GM18508 (cell line): ENCODE data around the gene VKORC1.
A peak's percentile ranks its signal among the peaks of the same experiment; 100 is the strongest.
"Not testable (repeated sequence)": the region's sequence is repeated elsewhere in the genome, so short reads cannot be mapped to it uniquely, and the experiment has no call there.

Experiments
- ATAC-seq: cut with Tn5 transposase; IDR thresholded peaks from one replicate; pipeline ENCODE4 v1.9.1; 2021; ENCODE audit warnings: moderate number of reproducible peaks; ENCODE audit not compliant: insufficient read depth, unreplicated experiment

VKORC1 gene

GRCh38 chr16:31108035-31108793 is 13.6 kb upstream of the VKORC1 start, which contains the start of gene BCKDK:
TSS of gene BCKDK (plus strand) at chr16:31108386. CDS start at chr16:31109224, 838 bp downstream.
- ATAC-seq = peak; percentile 48

- ATAC-seq = peak; percentile 56
Measured at GRCh38 chr16:31107465-31107867, 12.9 kb upstream of the VKORC1 start.

GRCh38 chr16:31106509-31107464 is 12.2 kb upstream of the VKORC1 start:
- no peak for ATAC-seq

DNA sequence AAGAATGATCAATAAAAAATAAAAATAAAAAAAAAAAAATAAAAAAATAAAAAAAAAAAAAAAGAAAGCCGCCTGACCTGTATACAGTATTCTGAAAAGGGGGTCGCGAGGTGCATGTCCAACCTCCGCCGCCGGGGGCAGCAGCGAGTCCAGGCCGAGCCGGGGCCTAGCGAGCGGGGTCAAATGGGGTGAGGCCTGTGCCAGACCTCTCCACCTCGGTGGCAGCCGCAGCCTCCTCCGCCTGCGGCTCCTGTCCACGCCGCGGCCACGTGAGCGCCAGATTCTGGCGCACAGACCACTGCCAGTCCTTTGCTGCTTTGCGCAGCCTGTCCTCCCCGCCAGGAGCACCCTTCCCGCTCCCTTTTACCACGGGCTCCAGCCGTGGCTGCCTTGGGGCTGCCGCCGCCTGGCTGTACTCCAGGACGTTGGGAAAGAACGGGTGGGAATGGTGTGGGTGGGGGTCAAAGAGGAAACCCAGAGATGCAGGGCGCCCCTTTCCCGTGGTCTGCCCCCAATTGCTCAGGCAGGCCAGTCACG is 11.1 kb upstream of the VKORC1 start:
- ATAC-seq = no peak

GRCh38 chr16:31100876-31101641 is 6.5 kb upstream of the VKORC1 start:
- not testable (repeated sequence) for ATAC-seq

DNA sequence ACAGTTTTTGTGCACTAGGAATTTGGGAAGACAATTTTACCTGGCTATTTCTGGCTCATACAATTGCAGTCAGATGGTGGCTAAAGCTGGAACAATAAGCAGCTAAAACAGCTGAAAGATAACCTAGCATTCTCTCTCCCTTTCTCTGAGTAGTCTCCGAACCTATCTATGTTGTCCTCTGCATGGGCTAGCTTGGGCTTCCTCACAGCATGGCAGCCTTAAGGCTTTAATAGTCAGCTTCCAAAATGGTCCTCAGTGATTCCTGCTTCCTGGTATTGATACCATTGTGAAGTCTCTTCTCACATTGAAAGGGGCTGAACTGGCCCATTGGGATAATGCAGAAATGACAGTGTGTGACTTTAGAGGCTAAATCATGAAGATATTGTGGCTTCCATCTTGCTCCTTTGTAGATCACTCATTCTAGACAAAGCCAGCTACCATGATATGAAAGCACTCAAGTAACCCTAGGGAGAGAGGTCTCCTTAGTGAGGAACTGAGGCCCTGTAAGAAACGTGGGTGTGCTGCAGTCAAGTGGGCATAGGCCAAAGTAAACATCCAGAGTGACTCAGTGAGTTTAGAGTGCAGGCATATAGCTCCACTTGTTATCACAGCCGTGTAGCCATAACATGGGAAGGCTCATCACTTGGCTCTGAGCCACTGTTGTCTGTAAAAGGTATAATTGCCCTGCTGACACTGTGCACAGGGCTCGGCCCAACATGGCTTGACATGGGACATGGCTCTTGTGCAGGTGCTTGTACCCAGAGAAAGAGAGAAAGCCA is 5.5 kb upstream of the VKORC1 start:
- ATAC-seq = no peak

GRCh38 chr16:31094088-31094423 is 541 bp downstream of the VKORC1 start:
- peak; percentile 5 for ATAC-seq

- ATAC-seq = no peak
Measured at GRCh38 chr16:31093132-31093703, 1.4 kb downstream of the VKORC1 start.

- no peak for ATAC-seq
Measured at GRCh38 chr16:31092330-31092729, 2.3 kb downstream of the VKORC1 start.

DNA sequence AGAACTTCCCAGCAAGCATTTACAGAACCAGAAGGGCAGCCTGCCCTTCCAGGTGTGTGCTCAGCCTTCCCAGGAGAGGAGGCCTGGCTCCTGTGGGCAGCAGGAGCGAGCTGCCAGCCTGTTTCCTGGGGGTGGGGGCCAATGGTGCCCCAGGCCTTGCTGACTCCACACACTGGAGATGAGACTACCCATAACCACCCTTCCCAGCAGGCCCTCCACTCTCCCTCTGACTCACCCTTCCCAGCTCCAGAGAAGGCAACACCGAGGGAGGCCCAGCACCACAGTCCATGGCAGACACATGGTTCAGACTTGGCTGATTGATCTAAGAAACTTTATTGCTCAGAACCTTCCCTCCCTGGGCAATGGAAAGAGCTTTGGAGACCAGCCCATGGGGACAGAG is 4.1 kb downstream of the VKORC1 start:
- no peak for ATAC-seq

- no peak for ATAC-seq
Measured at GRCh38 chr16:31089199-31089598, 5.4 kb downstream of the VKORC1 start.

- ATAC-seq = no peak
Measured at GRCh38 chr16:31088459-31089183, 6.0 kb downstream of the VKORC1 start, which contains the start of gene PRSS53. TSS of gene PRSS53 (minus strand) at chr16:31088943. CDS start at chr16:31088809, 134 bp downstream.

- ATAC-seq = no peak
Measured at GRCh38 chr16:31087971-31088370, 6.6 kb downstream of the VKORC1 start.

DNA sequence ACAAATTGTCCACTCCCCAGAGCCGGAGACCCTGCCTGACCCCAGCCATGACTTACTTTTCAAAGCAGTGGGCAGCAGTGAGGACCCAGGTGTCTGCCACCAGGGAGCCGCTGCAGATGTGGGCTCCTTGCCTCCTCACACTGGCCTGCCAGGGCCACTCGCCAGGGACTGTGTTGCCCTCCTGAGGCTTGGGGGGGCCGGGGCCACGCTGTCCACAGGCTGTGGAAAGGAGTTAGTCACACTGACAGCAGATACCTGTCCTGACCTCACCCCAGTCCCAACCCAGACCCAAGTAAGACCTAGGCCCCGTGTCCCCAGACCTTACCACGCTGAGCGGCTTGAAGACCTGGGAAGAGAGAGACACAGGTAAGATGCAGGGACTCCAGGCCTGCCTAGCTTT is 7.1 kb downstream of the VKORC1 start:
- no peak for ATAC-seq

GRCh38 chr16:31086629-31086906 is 8.0 kb downstream of the VKORC1 start:
- no peak for ATAC-seq

DNA sequence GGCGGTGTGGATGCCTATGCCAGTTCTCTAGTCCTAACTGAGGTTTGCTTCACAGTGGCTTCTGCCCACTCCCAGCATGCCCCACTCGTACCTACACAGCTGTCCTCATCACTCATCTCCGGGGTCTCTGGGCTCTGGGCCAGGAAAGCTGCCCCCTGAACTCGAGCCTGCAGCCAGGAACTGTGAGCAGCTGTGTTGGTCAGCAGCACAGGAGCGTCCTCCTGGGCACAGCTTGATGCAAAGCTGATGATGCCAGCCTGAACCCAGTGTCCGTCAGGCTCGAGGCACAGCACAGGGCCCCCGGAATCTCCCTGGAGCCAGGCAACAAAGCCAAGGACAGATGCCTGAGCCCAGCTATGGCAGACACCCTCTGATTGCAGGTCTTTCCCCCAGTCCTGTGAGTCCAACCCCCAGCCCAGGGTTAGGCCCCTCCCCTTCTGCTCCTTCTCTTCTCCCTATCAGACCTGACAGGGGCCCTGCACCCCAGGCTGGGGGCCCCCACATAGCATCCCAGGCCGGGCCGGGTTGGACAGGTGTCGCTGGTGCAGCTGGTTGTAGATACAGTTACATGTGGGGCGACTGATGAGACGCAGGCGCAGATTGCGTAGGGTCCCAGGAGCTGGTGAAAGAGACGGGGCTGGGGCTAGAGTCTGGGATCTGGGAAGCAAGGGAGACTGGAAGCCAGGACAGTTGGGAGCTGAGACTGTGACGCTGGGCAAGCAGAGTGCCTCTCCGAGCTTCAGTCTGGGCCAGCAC is 8.5 kb downstream of the VKORC1 start:
- ATAC-seq = no peak

DNA sequence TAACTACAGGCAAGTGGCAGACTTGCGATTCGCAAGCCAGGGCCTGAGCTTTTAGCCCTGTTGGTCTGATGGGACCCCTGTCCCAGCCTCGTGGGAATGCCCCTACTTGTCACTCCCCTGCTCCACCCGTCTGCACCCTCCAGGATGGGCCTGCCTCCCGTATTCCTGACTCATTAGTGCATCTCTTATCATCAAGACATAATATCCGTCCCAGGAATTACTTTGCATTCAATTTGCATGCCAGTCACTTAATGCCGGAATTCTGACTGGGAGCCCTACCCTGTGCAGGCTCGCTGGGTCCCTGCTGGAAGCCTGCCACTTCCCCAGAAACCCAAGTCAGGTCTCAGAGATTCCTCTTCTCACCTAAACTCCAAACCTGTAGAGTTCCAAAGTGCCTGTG is 9.2 kb downstream of the VKORC1 start:
- ATAC-seq = no peak
